ENCODE results near the gene LASP1NB.
"Not testable (repeated sequence)": the region's sequence is repeated elsewhere in the genome, so short reads cannot be mapped to it uniquely, and the experiment has no call there.

Gene LASP1NB

DNA sequence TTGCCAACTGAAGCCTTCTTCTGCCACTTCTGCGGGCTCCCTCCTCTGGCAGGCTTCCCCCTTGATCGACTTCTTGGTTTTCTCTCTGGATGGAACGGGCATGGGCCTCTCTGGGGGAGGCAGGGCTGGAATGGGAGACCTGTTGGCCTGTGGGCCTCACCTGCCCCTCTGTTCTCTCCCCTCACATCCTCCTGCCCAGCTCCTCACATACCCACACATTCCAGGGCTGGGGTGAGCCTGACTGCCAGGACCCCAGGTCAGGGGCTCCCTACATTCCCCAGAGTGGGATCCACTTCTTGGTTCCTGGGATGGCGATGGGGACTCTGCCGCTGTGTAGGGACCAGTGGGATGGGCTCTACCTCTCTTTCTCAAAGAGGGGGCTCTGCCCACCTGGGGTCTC, 6.5 kb upstream of the LASP1NB start:
- H3K27ac ChIP-seq: no peak overlapping the region
- TF ChIP-seq, protein P1, sequence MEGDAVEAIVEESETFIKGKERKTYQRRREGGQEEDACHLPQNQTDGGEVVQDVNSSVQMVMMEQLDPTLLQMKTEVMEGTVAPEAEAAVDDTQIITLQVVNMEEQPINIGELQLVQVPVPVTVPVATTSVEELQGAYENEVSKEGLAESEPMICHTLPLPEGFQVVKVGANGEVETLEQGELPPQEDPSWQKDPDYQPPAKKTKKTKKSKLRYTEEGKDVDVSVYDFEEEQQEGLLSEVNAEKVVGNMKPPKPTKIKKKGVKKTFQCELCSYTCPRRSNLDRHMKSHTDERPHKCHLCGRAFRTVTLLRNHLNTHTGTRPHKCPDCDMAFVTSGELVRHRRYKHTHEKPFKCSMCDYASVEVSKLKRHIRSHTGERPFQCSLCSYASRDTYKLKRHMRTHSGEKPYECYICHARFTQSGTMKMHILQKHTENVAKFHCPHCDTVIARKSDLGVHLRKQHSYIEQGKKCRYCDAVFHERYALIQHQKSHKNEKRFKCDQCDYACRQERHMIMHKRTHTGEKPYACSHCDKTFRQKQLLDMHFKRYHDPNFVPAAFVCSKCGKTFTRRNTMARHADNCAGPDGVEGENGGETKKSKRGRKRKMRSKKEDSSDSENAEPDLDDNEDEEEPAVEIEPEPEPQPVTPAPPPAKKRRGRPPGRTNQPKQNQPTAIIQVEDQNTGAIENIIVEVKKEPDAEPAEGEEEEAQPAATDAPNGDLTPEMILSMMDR (conservative IDR thresholded peaks at IDR 0.05): no peak
- no peak for TF ChIP-seq ZFX (IDR thresholded peaks at IDR 0.05)

DNA sequence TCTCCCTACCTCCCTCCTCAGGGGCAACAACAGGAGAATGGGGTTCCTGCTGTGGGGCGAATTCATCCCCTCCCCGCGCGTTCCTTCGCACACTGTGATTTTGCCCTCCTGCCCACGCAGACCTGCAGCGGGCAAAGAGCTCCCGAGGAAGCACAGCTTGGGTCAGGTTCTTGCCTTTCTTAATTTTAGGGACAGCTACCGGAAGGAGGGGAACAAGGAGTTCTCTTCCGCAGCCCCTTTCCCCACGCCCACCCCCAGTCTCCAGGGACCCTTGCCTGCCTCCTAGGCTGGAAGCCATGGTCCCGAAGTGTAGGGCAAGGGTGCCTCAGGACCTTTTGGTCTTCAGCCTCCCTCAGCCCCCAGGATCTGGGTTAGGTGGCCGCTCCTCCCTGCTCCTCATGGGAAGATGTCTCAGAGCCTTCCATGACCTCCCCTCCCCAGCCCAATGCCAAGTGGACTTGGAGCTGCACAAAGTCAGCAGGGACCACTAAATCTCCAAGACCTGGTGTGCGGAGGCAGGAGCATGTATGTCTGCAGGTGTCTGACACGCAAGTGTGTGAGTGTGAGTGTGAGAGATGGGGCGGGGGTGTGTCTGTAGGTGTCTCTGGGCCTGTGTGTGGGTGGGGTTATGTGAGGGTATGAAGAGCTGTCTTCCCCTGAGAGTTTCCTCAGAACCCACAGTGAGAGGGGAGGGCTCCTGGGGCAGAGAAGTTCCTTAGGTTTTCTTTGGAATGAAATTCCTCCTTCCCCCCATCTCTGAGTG, 5.9 kb upstream of the LASP1NB start:
- TF ChIP-seq, protein P1 (conservative IDR thresholded peaks at IDR 0.05): no peak
- TF ChIP-seq ZFX (IDR thresholded peaks at IDR 0.05): no peak
- no peak overlapping the region for H3K27ac ChIP-seq

- no peak overlapping the region for H3K27ac ChIP-seq
- no peak for TF ChIP-seq ZFX (IDR thresholded peaks at IDR 0.05)
- TF ChIP-seq, protein P1 (conservative IDR thresholded peaks at IDR 0.05): no peak
Observed at GRCh38 chr17:38920374-38921291, 4.8 kb upstream of the LASP1NB start.

DNA sequence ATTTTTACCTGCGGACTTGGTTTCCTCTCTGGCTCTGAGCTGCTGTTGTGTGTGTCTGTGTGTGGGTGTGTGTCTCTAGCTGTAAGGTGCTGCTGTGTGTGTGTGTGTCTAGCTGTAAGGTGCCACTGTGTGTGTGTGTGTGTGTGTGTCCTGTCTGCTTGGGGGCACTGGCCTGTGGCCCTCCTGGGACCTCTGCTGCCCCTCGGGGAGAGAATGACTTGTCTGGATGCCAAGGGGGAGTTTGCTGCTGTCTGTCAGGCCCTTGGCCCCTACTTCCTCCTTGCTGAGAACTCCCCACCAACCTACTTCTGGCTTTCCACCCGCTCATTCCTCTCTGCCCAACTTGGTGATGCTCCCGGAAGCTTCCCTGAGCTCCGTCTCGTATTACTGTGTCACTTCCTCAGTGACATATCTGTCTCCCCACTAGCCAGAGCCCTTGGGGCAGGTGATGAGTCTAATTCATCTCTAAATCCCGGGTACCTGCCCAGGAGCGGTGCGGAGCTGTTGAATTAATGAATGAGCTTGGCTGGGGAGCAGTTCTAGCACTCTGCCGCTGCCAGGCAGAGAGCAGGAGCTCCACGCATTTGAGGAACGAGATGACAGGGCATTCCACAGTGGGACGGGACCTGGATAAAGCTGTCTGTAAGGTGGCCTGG, 3.5 kb upstream of the LASP1NB start:
- TF ChIP-seq, protein P1 (conservative IDR thresholded peaks at IDR 0.05): no peak
- TF ChIP-seq ZFX (IDR thresholded peaks at IDR 0.05): no peak
- no peak overlapping the region for H3K27ac ChIP-seq

GRCh38 chr17:38922538-38923297, 2.7 kb upstream of the LASP1NB start:
- H3K27ac ChIP-seq: no peak overlapping the region
- TF ChIP-seq, protein P1 (conservative IDR thresholded peaks at IDR 0.05): no peak
- TF ChIP-seq ZFX (IDR thresholded peaks at IDR 0.05): no peak

DNA sequence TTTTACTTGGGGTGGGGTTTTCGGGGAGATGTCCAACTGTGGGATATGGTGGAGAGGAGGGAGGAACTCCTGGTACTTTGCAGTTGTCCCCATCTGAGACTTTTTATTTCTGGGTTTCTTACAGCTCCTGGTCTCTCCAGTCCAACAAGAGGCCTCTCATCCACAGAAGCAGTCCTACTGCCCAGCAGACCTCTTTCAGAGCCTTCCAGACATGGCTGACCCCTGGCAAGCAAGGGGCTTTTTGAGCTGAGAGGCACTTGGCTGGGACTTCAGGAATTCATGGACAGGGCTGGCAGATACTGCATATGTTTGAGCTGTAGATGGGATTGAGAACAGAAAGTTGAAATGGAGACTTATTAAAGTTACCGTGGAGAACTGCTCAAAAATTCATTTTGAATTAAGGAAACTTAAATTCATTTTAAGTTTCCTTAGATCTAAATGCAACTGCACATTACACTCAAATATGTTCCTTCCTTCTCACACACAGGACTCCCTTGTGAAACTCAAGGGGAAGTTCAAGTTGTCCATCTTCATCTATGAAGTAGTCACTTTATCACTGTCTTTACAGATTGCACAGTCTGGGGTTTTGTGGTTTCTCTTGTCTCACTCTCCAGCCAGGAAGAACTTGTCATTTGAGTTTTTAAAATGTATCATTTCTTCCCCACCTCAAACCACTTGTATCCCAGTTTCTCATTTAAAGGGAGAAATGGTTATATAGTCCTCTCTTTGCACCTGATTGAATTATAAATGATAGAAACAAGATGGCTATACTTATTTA, 1.1 kb downstream of the LASP1NB start:
- H3K27ac ChIP-seq: no peak overlapping the region
- TF ChIP-seq, protein P1 (conservative IDR thresholded peaks at IDR 0.05): no peak
- TF ChIP-seq ZFX (IDR thresholded peaks at IDR 0.05): no peak

DNA sequence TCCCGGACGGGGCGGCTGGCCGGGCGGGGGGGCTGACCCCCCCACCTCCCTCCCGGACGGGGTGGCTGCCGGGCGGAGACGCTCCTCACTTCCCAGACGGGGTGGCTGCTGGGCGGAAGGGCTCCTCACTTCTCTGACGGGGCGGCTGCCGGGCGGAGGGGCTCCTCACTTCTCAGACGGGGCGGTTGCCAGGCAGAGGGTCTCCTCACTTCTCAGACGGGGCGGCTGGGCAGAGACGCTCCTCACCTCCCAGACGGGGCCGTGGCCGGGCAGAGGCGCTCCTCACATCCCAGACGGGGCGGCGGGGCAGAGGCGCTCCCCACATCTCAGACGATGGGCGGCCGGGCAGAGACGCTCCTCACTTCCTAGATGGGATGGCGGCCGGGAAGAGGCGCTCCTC, 5.4 kb downstream of the LASP1NB start:
- H3K27ac ChIP-seq: not testable (repeated sequence)

GRCh38 chr17:38933962-38934361, 8.5 kb downstream of the LASP1NB start:
- H3K27ac ChIP-seq: not testable (repeated sequence)
